OCI-LY7 (cell line): ENCODE results near the gene FLT3. TPM values are rescaled to one million over a fixed set of nuclear protein-coding genes. Genes with fewer than 3 reads are reported as not detected.

Experiments used
- BruUV-seq: library from RNA; stranded (reverse); fragments of 400-500 nt; replicated peaks from 2 replicates; lab custom pipeline; 2021; lab: Mats Ljungman, UMichigan
- CTCF ChIA-PET: fragments of 300-600 bp; sonication (Branson Sonifier 250); formaldehyde crosslinking; loops from one replicate; lab custom pipeline; 2022; ENCODE audit warnings: antibody characterized with exemption; ENCODE audit not compliant: unreplicated experiment; lab: Charles Lee
- POLR2A ChIA-PET: fragments of 300-600 bp; sonication (Branson Sonifier 250); formaldehyde crosslinking; loops from one replicate; lab custom pipeline; 2022; ENCODE audit warnings: antibody characterized with exemption; lab: Charles Lee
- DNase-seq: peaks from one replicate; pipeline ENCODE4 v3.0.0-alpha.2; 2015; ENCODE audit warnings: low spot score
- H2AFZ ChIP-seq: fragments of 200-600 bp; sonication (generic), shearing (Covaris generic); 2 replicates; pipeline ENCODE4 v1.6.1; 2014; ENCODE audit warnings: mild to moderate bottlenecking, antibody characterized with exemption, low read length, moderate library complexity
- H3K27ac ChIP-seq: fragments of 200-600 bp; sonication (generic); 2 replicates; pipeline ENCODE4 v1.5.1; 2014; ENCODE audit warnings: mixed run types, low read depth, mild to moderate bottlenecking, moderate library complexity, low read length, inconsistent platforms; ENCODE audit not compliant: poor library complexity, severe bottlenecking
- H3K36me3 ChIP-seq: fragments of 200-600 bp; sonication (generic); 2 replicates; pipeline ENCODE4 v1.6.1; 2014; ENCODE audit warnings: mild to moderate bottlenecking, antibody characterized with exemption, low read length, moderate library complexity, mixed read lengths; ENCODE audit not compliant: insufficient read depth
- H3K4me1 ChIP-seq: fragments of 200-600 bp; sonication (generic); 2 replicates; pipeline ENCODE4 v1.5.1; 2014; ENCODE audit warnings: mild to moderate bottlenecking, low read length; ENCODE audit not compliant: insufficient read depth, poor library complexity, severe bottlenecking
- H3K4me2 ChIP-seq: fragments of 200-600 bp; sonication (generic); 2 replicates; pipeline ENCODE4 v1.6.1; 2014; ENCODE audit warnings: mild to moderate bottlenecking, low read length
- H3K4me3 ChIP-seq: fragments of 200-600 bp; sonication (generic); 2 replicates; pipeline ENCODE4 v1.5.1; 2014; ENCODE audit warnings: mild to moderate bottlenecking, low read depth, low read length; ENCODE audit not compliant: poor library complexity, severe bottlenecking
- H3K79me2 ChIP-seq: fragments of 200-600 bp; sonication (generic); 2 replicates; pipeline ENCODE4 v1.6.1; 2016; ENCODE audit warnings: low read depth, mild to moderate bottlenecking, low read length, moderate library complexity, mixed read lengths; ENCODE audit not compliant: insufficient read depth
- H3K9me2 ChIP-seq: fragments of 200-600 bp; sonication (generic); 2 replicates; pipeline ENCODE4 v1.6.1; 2016; ENCODE audit warnings: mild to moderate bottlenecking, low read length, mixed read lengths; ENCODE audit not compliant: insufficient read depth
- H3K9me3 ChIP-seq: fragments of 200-600 bp; sonication (generic); 2 replicates; pipeline ENCODE4 v1.6.1; 2014; ENCODE audit warnings: mild to moderate bottlenecking, mixed run types, low read length, mixed read lengths
- H4K20me1 ChIP-seq: fragments of 200-600 bp; sonication (generic); 2 replicates; pipeline ENCODE4 v1.6.1; 2014; ENCODE audit warnings: mild to moderate bottlenecking, antibody characterized with exemption, low read length, moderate library complexity, mixed read lengths; ENCODE audit not compliant: insufficient read depth
- CTCF ChIP-seq: fragments of 200-600 bp; sonication (generic); conservative IDR thresholded peaks from 2 replicates; pipeline ENCODE4 v1.5.1; 2014; ENCODE audit warnings: mild to moderate bottlenecking, antibody characterized with exemption, low read length, moderate library complexity, mixed read lengths
- EZH2phosphoT487 ChIP-seq: fragments of 200-600 bp; sonication (generic); IDR thresholded peaks from 2 replicates; pipeline ENCODE4 v1.6.1; 2018; ENCODE audit warnings: low read depth, borderline replicate concordance, mild to moderate bottlenecking, mixed run types, antibody characterized with exemption, low read length, moderate library complexity, mixed read lengths
- intact Hi-C: fragments of 100-400 bp; cut with micrococcal nuclease; formaldehyde crosslinking; loops from one replicate; pipeline ENCODE4 v1.10.0; 2022; ENCODE audit not compliant: unreplicated experiment
- total RNA-seq, 2 experiments: library from RNA; depleted of rRNA in 1 of 2; stranded (reverse); fragments of >200 nt in 1 of 2; shearing (Covaris generic) in 1 of 2; gene quantifications; 2 replicates each; pipeline ENCODE4 v1.2.3, GENCODE V29; 2014 to 2022

FLT3 gene
- total RNA-seq, 2 experiments from 2014 or later = not detected

- ChIA-PET CTCF (no interaction called here), POLR2A (interaction anchor here (0.6 kb wide), 1 partner anchor 689 kb away, joined by 3 read pairs; no protein-coding TSS in a partner anchor)
- DNase-seq = no peak
- no peaks in the 10 kb centered on the region for H3K79me2 ChIP-seq
- no peak overlapping the region for H3K4me2 ChIP-seq
- no peaks in the 10 kb centered on the region for H3K36me3 ChIP-seq
- intact Hi-C loops = no loop called here
- TF ChIP-seq EZH2phosphoT487 = no peak
- TF ChIP-seq CTCF = no peak
- H2AFZ ChIP-seq = no peak overlapping the region
- BruUV-seq = no TSS peak
- no peak overlapping the region for H3K27ac ChIP-seq
- no peaks in the 10 kb centered on the region for H3K9me2 ChIP-seq
- no peaks in the 10 kb centered on the region for H3K4me1 ChIP-seq
- H4K20me1 ChIP-seq = no peaks in the 10 kb centered on the region
- H3K4me3 ChIP-seq = no peak overlapping the region
- H3K9me3 ChIP-seq = no peaks in the 10 kb centered on the region
Measured at GRCh38 chr13:27975564-27976361, 124.6 kb downstream of the FLT3 start.

GRCh38 chr13:27973961-27974662 is 126.3 kb downstream of the FLT3 start:
- BruUV-seq = no TSS peak

More at GRCh38 chr13:27973961-27974662, 126.3 kb downstream of the FLT3 start:
- no peak overlapping the region for H3K4me2 ChIP-seq
- H3K36me3 ChIP-seq = no peaks in the 10 kb centered on the region
- CTCF ChIA-PET = interaction anchor here (0.6 kb wide), 1 partner anchor 32 kb away, joined by 5 read pairs; no protein-coding TSS in a partner anchor
- no peak for DNase-seq
- no peaks in the 10 kb centered on the region for H4K20me1 ChIP-seq
- no peak overlapping the region for H3K4me3 ChIP-seq
- no peak overlapping the region for H2AFZ ChIP-seq
- H3K9me2 ChIP-seq = no peaks in the 10 kb centered on the region
- no peaks in the 10 kb centered on the region for H3K9me3 ChIP-seq
- TF ChIP-seq CTCF (no peak), EZH2phosphoT487 (no peak)
- POLR2A ChIA-PET = interaction anchor here (0.6 to 0.7 kb wide), 2 partner anchors 19 to 43 kb away, joined by 3 read pairs; no protein-coding TSS in a partner anchor
- intact Hi-C loops = no loop called here
- no peaks in the 10 kb centered on the region for H3K4me1 ChIP-seq
- no peak overlapping the region for H3K27ac ChIP-seq
- no peaks in the 10 kb centered on the region for H3K79me2 ChIP-seq
